NCI-H2081 treated with DMSO at 0.1 percent for 48 hours (cell line): Measurements from ENCODE around the gene CAMK1.

Source experiments
- DNase-seq: peaks from one replicate; lab custom pipeline; 2025; lab: John Stamatoyannopoulos, UW

Gene CAMK1

GRCh38 chr3:9710174-9710739 is 59.5 kb downstream of the CAMK1 start:
- DNase-seq: no peak
